B cell (primary cell): ENCODE data around the gene IFNE. TPM values are rescaled to one million over a fixed set of nuclear protein-coding genes. Genes with fewer than 3 reads are reported as not detected.

Experiments used
- ATAC-seq: fragments of 200-7000 bp; cut with Tn5 transposase; one replicate; pipeline ENCODE4 v1.10.0; 2021; ENCODE audit warnings: low read depth, mild to moderate bottlenecking, moderate number of reproducible peaks, moderate library complexity
- CTCF ChIA-PET: fragments of 350-600 bp; sonication (Branson Sonifier 250); formaldehyde crosslinking; loops from one replicate; lab custom pipeline; 2021; ENCODE audit warnings: antibody characterized with exemption, inconsistent platforms; lab: Charles Lee
- POLR2A ChIA-PET: fragments of 350-600 bp; sonication (Branson Sonifier 250); formaldehyde crosslinking; loops from one replicate; lab custom pipeline; 2021; ENCODE audit warnings: antibody characterized with exemption; lab: Charles Lee
- DNase-seq: peaks from one replicate; pipeline ENCODE4 v3.0.0; 2013
- H2AFZ ChIP-seq: 2 replicates; pipeline ENCODE4 v1.6.1; 2012; ENCODE audit warnings: mild to moderate bottlenecking, low read depth, low read length; ENCODE audit not compliant: insufficient read depth, poor library complexity, severe bottlenecking
- H3K27ac ChIP-seq, 2 donors: 1 replicate in 1 of 2; 2 replicates in 1 of 2; pipeline ENCODE4 v1.5.1; 2012 to 2013; ENCODE audit warnings: low read length in 2 of 2, mild to moderate bottlenecking in 2 of 2, moderate library complexity in 1 of 2
- H3K27me3 ChIP-seq, 4 experiments: fragments of 200-600 bp in 1 of 4; sonication (generic) in 1 of 4; replicated peaks in 1 of 4; 1 replicate in 2 of 4; 2 replicates in 2 of 4; pipeline versions ENCODE4 v1.6.1 to v1.7.0; 2013 to 2016; ENCODE audit warnings: low read length in 3 of 4, mild to moderate bottlenecking in 2 of 4, mixed read lengths in 1 of 4, moderate library complexity in 1 of 4; ENCODE audit not compliant: insufficient read depth in 4 of 4, control insufficient read depth in 3 of 4; ENCODE audit errors: control extremely low read depth in 1 of 4
- H3K36me3 ChIP-seq, 2 experiments: replicated peaks in 1 of 2; 1 replicate in 1 of 2; 2 replicates in 1 of 2; pipeline versions ENCODE4 v1.6.1 to v1.7.1; 2013; ENCODE audit warnings: low read length in 1 of 2; ENCODE audit not compliant: insufficient read depth in 2 of 2, control insufficient read depth in 1 of 2; ENCODE audit errors: control extremely low read depth in 1 of 2, extremely low read depth in 1 of 2
- H3K4me1 ChIP-seq, 2 donors: fragments of 200-600 bp in 1 of 2; sonication (generic) in 1 of 2; 1 replicate in 1 of 2; 2 replicates in 1 of 2; pipeline versions ENCODE4 v1.5.1 to v1.6.1; 2013 to 2017; ENCODE audit warnings: low read length in 2 of 2; ENCODE audit not compliant: control insufficient read depth in 2 of 2, insufficient read depth in 2 of 2
- H3K4me2 ChIP-seq: replicated peaks from 2 replicates; pipeline ENCODE3; 2012; ENCODE audit warnings: mild to moderate bottlenecking, low read depth, low read length; ENCODE audit not compliant: poor library complexity, severe bottlenecking
- H3K4me3 ChIP-seq, 5 experiments: fragments of 200-600 bp in 1 of 5; sonication (generic) in 1 of 5; 1 replicate in 3 of 5; 2 replicates in 2 of 5; pipeline versions ENCODE4 v1.5.1 to v1.7.0; 2011 to 2016; ENCODE audit warnings: low read length in 4 of 5, mild to moderate bottlenecking in 4 of 5, low read depth in 2 of 5, control low read depth in 1 of 5, moderate library complexity in 1 of 5; ENCODE audit not compliant: insufficient read depth in 1 of 5; ENCODE audit errors: control extremely low read depth in 1 of 5, extremely low read depth in 1 of 5
- H3K79me2 ChIP-seq: fragments of 200-600 bp; sonication (generic); one replicate; pipeline ENCODE4 v1.6.0; 2016; ENCODE audit warnings: low read length; ENCODE audit not compliant: control insufficient read depth, insufficient read depth
- H3K9ac ChIP-seq: fragments of 200-600 bp; sonication (generic); 2 replicates; pipeline ENCODE4 v1.6.1; 2017; ENCODE audit warnings: mild to moderate bottlenecking, low read length, moderate library complexity
- H3K9me3 ChIP-seq, 3 donors: one replicate each; pipeline versions ENCODE4 v1.6.1 to v1.7.1; 2013; ENCODE audit warnings: low read length in 2 of 3; ENCODE audit not compliant: control insufficient read depth in 2 of 3, insufficient read depth in 1 of 3; ENCODE audit errors: control extremely low read depth in 1 of 3
- H4K20me1 ChIP-seq: 2 replicates; pipeline ENCODE4 v1.6.0; 2012; ENCODE audit warnings: mild to moderate bottlenecking, low read length; ENCODE audit not compliant: insufficient read depth, control insufficient read depth, poor library complexity, severe bottlenecking
- H3K27ac Mint-ChIP-seq: one replicate; pipeline ENCODE4 v1.8.0; 2021; ENCODE audit warnings: mixed read lengths
- H3K27me3 Mint-ChIP-seq: one replicate; pipeline ENCODE4 v1.8.0; 2021; ENCODE audit warnings: mixed read lengths
- H3K4me1 Mint-ChIP-seq: one replicate; pipeline ENCODE4 v1.8.0; 2021; ENCODE audit warnings: mixed read lengths
- H3K4me3 Mint-ChIP-seq: one replicate; pipeline ENCODE4 v1.8.0; 2021; ENCODE audit warnings: mixed read lengths
- H3K9me3 Mint-ChIP-seq: one replicate; pipeline ENCODE4 v1.8.0; 2022; ENCODE audit warnings: mixed read lengths; ENCODE audit not compliant: insufficient read depth
- CTCF ChIP-seq: fragments of 200-600 bp; IDR thresholded peaks from one replicate; pipeline ENCODE4 v1.8.0; 2022; ENCODE audit warnings: antibody characterized with exemption, mild to moderate bottlenecking
- EZH2 ChIP-seq: IDR thresholded peaks from 2 replicates; pipeline ENCODE4 v1.6.1; 2012; ENCODE audit warnings: borderline replicate concordance, low read depth, mild to moderate bottlenecking, moderate library complexity, low read length; ENCODE audit not compliant: insufficient read depth, poor library complexity, severe bottlenecking
- WGBS: methylation state at CpG from one replicate; pipeline ENCODE4 v1.1.5; 2013; ENCODE audit warnings: missing lambda C conversion rate; ENCODE audit not compliant: insufficient coverage; 5-methylcytosine and 5-hydroxymethylcytosine counted together
- intact Hi-C: fragments of 100-400 bp; cut with micrococcal nuclease; formaldehyde crosslinking; loops from one replicate; pipeline ENCODE4 v1.10.0; 2022
- polyA plus RNA-seq: library from polyadenylated mRNA; depleted of rRNA; stranded (reverse); fragments of >200 nt; gene quantifications from 2 replicates; pipeline ENCODE4 v1.2.3, GENCODE V29; 2012
- total RNA-seq, 2 donors: library from RNA; stranded (reverse); fragments of 120-200 nt in 1 of 2; gene quantifications; 1 replicate in 1 of 2; 2 replicates in 1 of 2; pipeline versions ENCODE4 v1.2.3 to v1.2.4, GENCODE V29; 2013 to 2022

The IFNE gene
- total and polyA plus RNA-seq, 2 donors (not counting 1 experiment from before 2014, with no cell fraction given) = not detected

DNA sequence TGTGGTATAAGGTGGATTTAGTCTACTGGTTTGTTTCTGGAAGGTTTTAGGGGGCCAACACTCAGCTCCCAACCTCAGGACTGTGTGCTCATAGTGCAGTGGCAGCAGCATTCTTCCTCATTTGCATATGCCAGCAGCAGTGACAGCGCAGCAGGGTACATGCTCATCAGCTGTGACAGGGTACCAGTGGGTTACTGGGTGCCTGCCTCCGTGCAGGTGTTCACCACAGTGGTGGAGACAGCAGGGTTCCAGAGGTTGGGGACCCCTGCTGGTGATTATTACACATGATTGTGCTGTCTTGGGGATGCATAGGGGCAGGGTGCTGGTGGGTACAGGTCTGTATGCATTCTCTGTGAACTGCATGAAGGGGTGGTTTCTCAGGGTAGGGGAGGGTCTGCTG lies 45.5 kb upstream of the IFNE start:
- no peak overlapping the region for H3K4me3 Mint-ChIP-seq
- no peak overlapping the region for H3K9ac ChIP-seq
- peaks cover 41% of the 10 kb centered on the region for H3K27me3 Mint-ChIP-seq
- 10% methylated on average over 2 of the region's 2 CpGs for WGBS
- no peaks in the 10 kb centered on the region for H3K36me3 ChIP-seq
- H3K27ac ChIP-seq = no peak overlapping the region
- no peaks in the 10 kb centered on the region for H3K9me3 ChIP-seq
- ChIA-PET POLR2A (no interaction called here), CTCF (no interaction called here)
- no peak overlapping the region for H3K4me2 ChIP-seq
- H4K20me1 ChIP-seq = no peaks in the 10 kb centered on the region
- peaks cover 0 to 8% (median 2%) of the 10 kb centered on the region in 4 experiments for H3K27me3 ChIP-seq
- no peaks in the 10 kb centered on the region for H3K79me2 ChIP-seq
- TF ChIP-seq CTCF (no peak), EZH2 (no peak)
- DNase-seq (peak; percentile 24), ATAC-seq (peak; percentile 53)
- H2AFZ ChIP-seq = no peak overlapping the region
- no peak overlapping the region for H3K27ac Mint-ChIP-seq
- H3K4me3 ChIP-seq = no peak overlapping the region
- intact Hi-C loops = no loop called here
- H3K4me1 ChIP-seq = peaks cover 5 to 6% of the 10 kb centered on the region in 2 donors
- peaks cover 3% of the 10 kb centered on the region for H3K4me1 Mint-ChIP-seq
- H3K9me3 Mint-ChIP-seq = no peaks in the 10 kb centered on the region

DNA sequence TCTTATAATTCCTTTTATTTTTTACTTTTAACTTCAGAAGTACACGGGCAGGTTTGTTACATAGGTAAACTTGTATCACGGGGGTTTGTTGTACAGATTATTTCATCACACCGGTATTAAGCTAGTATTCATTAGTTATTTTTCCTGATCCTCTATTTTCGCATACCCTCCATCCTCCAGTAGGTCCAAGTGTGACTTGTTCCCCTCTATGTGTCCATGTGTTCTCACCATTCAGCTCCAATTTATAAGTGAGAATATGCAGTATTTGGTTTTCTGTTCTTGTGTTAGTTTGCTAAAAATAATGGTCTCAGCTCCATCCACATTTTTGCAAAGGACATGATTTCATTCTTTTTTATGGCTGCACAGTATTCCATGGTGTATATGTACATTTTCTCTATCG lies 43.1 kb upstream of the IFNE start:
- Mint-ChIP-seq H3K27ac (no peak overlapping the region), H3K4me1 (peaks cover 3% of the 10 kb centered on the region), H3K27me3 (peaks cover 39% of the 10 kb centered on the region), H3K9me3 (no peaks in the 10 kb centered on the region), H3K4me3 (no peak overlapping the region)
- Histone ChIP-seq H3K27ac (no peak overlapping the region), H2AFZ (no peak overlapping the region), H3K79me2 (no peaks in the 10 kb centered on the region), H3K9ac (no peak overlapping the region), H3K4me1 (peaks cover 5 to 6% of the 10 kb centered on the region in 2 donors), H3K4me2 (no peak overlapping the region), H4K20me1 (no peaks in the 10 kb centered on the region), H3K36me3 (no peaks in the 10 kb centered on the region), H3K4me3 (no peak overlapping the region), H3K9me3 (no peaks in the 10 kb centered on the region), H3K27me3 (peaks cover 0 to 8% (median 2%) of the 10 kb centered on the region in 4 experiments)
- intact Hi-C loops = no loop called here
- DNase-seq (no peak), ATAC-seq (no peak)
- ChIA-PET POLR2A (no interaction called here), CTCF (no interaction called here)
- TF ChIP-seq CTCF (no peak), EZH2 (no peak)
- no CpG with 5 or more reads among the region's 5 CpGs for WGBS
